Neural progenitor cell (in vitro differentiated cells): Measurements from ENCODE around the gene MED13L. TPM values are rescaled to one million over a fixed set of nuclear protein-coding genes. Genes with fewer than 3 reads are reported as not detected.

Source experiments
- DNase-seq: peaks from one replicate; pipeline ENCODE4 v3.0.0-alpha.2; 2016; ENCODE audit warnings: low spot score
- H2AFZ ChIP-seq: fragments of 200-600 bp; sonication (generic); replicated peaks from 2 replicates; pipeline ENCODE4 v1.6.1; 2016; ENCODE audit warnings: antibody characterized with exemption
- H3F3A ChIP-seq: fragments of 200-600 bp; sonication (generic); 2 replicates; pipeline ENCODE4 v1.6.1; 2016; ENCODE audit warnings: antibody characterized with exemption, low read depth
- H3K27ac ChIP-seq: fragments of 200-600 bp; sonication (generic); 2 replicates; pipeline ENCODE4 v1.5.1; 2016; ENCODE audit warnings: mild to moderate bottlenecking
- H3K27me3 ChIP-seq: fragments of 200-600 bp; sonication (generic); 2 replicates; pipeline ENCODE4 v1.6.1; 2016; ENCODE audit warnings: mild to moderate bottlenecking, moderate library complexity
- H3K36me3 ChIP-seq: fragments of 200-600 bp; sonication (generic); 2 replicates; pipeline ENCODE4 v1.5.1; 2016
- H3K4me1 ChIP-seq: fragments of 200-600 bp; sonication (generic); 2 replicates; pipeline ENCODE4 v1.6.1; 2016; ENCODE audit warnings: mixed run types
- H3K4me2 ChIP-seq: fragments of 200-600 bp; sonication (generic); 2 replicates; pipeline ENCODE4 v1.6.1; 2016
- H3K4me3 ChIP-seq: fragments of 200-600 bp; sonication (generic); 2 replicates; pipeline ENCODE4 v1.5.1; 2016
- H3K79me2 ChIP-seq: fragments of 200-600 bp; sonication (generic); 2 replicates; pipeline ENCODE4 v1.6.1; 2016; ENCODE audit warnings: low read depth
- H3K9ac ChIP-seq: fragments of 200-600 bp; sonication (generic); 2 replicates; pipeline ENCODE4 v1.6.1; 2016
- H3K9me3 ChIP-seq: fragments of 200-600 bp; sonication (generic); 2 replicates; pipeline ENCODE4 v1.5.1; 2016; ENCODE audit warnings: low read depth
- H4K20me1 ChIP-seq: fragments of 200-600 bp; sonication (generic); 2 replicates; pipeline ENCODE4 v1.6.1; 2016; ENCODE audit warnings: low read depth
- H3K27ac Mint-ChIP-seq: 3 replicates; pipeline ENCODE4 v1.8.0; 2021; ENCODE audit warnings: mixed read lengths
- H3K27me3 Mint-ChIP-seq: 2 replicates; pipeline ENCODE4 v1.8.0; 2022; ENCODE audit warnings: low read depth, mild to moderate bottlenecking, inconsistent platforms, moderate library complexity, mixed read lengths; ENCODE audit not compliant: insufficient read depth
- H3K36me3 Mint-ChIP-seq: 3 replicates; pipeline ENCODE4 v1.8.0; 2021; ENCODE audit warnings: mixed read lengths
- H3K4me1 Mint-ChIP-seq: 3 replicates; pipeline ENCODE4 v1.8.0; 2021; ENCODE audit warnings: mixed read lengths
- H3K4me3 Mint-ChIP-seq: 3 replicates; pipeline ENCODE4 v1.8.0; 2021; ENCODE audit warnings: mild to moderate bottlenecking, moderate library complexity, mixed read lengths
- H3K9me3 Mint-ChIP-seq: 3 replicates; pipeline ENCODE4 v1.8.0; 2020; ENCODE audit warnings: mixed read lengths
- EZH2 ChIP-seq: fragments of 200-600 bp; sonication (generic); IDR thresholded peaks from 2 replicates; pipeline ENCODE4 v1.6.1; 2017; ENCODE audit warnings: antibody characterized with exemption, mild to moderate bottlenecking, moderate library complexity
- EZH2phosphoT487 ChIP-seq: fragments of 200-600 bp; sonication (generic); IDR thresholded peaks from 2 replicates; pipeline ENCODE4 v1.6.1; 2017; ENCODE audit warnings: antibody characterized with exemption
- total RNA-seq: library from RNA; depleted of rRNA; stranded (reverse); fragments of >200 nt; gene quantifications from 2 replicates; pipeline ENCODE4 v1.2.3, GENCODE V29; 2015; ENCODE audit warnings: low replicate concordance
- TF ChIP-seq, protein P1 (sequence below): fragments of 200-600 bp; sonication (generic); IDR thresholded peaks from 2 replicates; pipeline ENCODE4 v1.5.1; 2017; ENCODE audit warnings: antibody characterized with exemption, mild to moderate bottlenecking

MED13L gene
- total RNA-seq, 1 donor from 2014 or later: 149 TPM

DNA sequence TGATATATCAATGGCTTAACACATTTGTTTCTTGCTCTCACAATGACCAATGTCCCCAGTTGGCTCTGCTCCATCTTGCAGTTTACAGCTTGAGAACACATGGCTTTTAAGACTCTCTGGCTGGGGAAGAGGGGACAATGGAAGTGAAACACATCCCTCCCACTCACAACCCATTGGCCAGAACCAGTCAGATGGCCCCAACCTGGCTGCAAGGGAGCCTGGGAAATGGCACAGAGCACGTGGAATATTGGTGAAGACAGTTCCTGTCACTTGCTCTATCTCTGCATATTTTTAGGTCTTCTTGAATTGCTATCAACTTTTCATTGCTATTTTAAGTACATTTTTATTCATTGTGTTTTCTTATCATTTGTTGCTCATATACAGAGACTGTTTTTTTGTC is 345.4 kb downstream of the MED13L start:
- H3K27ac Mint-ChIP-seq: no peak overlapping the region
- H3K4me3 Mint-ChIP-seq: no peak overlapping the region
- H4K20me1 ChIP-seq: no peaks in the 10 kb centered on the region
- no peak overlapping the region for H3K27ac ChIP-seq
- no peaks in the 10 kb centered on the region for H3K9me3 ChIP-seq
- no peak overlapping the region for H3K9ac ChIP-seq
- H3K36me3 Mint-ChIP-seq: no peaks in the 10 kb centered on the region
- no peaks in the 10 kb centered on the region for H3K4me1 Mint-ChIP-seq
- no peak overlapping the region for H3K4me3 ChIP-seq
- H3K36me3 ChIP-seq: no peaks in the 10 kb centered on the region
- no peaks in the 10 kb centered on the region for H3F3A ChIP-seq
- no peaks in the 10 kb centered on the region for H3K27me3 ChIP-seq
- H2AFZ ChIP-seq: no peak overlapping the region
- H3K79me2 ChIP-seq: no peaks in the 10 kb centered on the region
- no peak overlapping the region for H3K4me2 ChIP-seq
- DNase-seq: no peak
- peaks cover 2% of the 10 kb centered on the region for H3K27me3 Mint-ChIP-seq
- TF ChIP-seq EZH2phosphoT487: no peak
- no peak for TF ChIP-seq EZH2
- TF ChIP-seq, protein P1, sequence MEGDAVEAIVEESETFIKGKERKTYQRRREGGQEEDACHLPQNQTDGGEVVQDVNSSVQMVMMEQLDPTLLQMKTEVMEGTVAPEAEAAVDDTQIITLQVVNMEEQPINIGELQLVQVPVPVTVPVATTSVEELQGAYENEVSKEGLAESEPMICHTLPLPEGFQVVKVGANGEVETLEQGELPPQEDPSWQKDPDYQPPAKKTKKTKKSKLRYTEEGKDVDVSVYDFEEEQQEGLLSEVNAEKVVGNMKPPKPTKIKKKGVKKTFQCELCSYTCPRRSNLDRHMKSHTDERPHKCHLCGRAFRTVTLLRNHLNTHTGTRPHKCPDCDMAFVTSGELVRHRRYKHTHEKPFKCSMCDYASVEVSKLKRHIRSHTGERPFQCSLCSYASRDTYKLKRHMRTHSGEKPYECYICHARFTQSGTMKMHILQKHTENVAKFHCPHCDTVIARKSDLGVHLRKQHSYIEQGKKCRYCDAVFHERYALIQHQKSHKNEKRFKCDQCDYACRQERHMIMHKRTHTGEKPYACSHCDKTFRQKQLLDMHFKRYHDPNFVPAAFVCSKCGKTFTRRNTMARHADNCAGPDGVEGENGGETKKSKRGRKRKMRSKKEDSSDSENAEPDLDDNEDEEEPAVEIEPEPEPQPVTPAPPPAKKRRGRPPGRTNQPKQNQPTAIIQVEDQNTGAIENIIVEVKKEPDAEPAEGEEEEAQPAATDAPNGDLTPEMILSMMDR: no peak
- peaks cover 1% of the 10 kb centered on the region for H3K9me3 Mint-ChIP-seq
- H3K4me1 ChIP-seq: no peaks in the 10 kb centered on the region

DNA sequence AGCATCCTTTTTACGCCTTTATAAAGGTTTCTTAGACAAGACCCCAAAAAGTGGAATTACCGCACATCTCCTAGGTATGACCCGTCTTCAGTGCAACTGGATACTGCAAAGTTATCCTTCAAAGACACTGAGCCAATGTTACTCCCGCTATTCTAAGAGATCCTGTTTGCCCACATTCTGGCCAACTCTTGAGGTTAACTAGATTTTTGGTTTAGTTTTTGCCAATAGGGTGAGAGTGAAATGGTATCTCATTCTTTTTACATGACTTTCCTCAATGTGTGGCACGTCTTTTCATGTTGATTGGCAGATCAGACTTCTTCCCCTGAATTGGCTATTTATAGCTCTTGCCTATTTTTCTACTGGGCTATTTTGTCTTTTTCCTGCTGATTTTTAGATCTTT is 347.2 kb downstream of the MED13L start:
- Histone ChIP-seq H3K9ac (no peak overlapping the region), H3K4me2 (no peak overlapping the region), H3F3A (no peaks in the 10 kb centered on the region), H4K20me1 (no peaks in the 10 kb centered on the region), H3K4me3 (no peak overlapping the region), H3K4me1 (no peaks in the 10 kb centered on the region), H3K9me3 (no peaks in the 10 kb centered on the region), H3K27ac (no peak overlapping the region), H3K36me3 (no peaks in the 10 kb centered on the region), H2AFZ (no peak overlapping the region), H3K27me3 (no peaks in the 10 kb centered on the region), H3K79me2 (no peaks in the 10 kb centered on the region)
- H3K4me3 Mint-ChIP-seq: no peak overlapping the region
- DNase-seq: no peak
- TF ChIP-seq, protein P1: no peak
- TF ChIP-seq EZH2phosphoT487: no peak
- no peak for TF ChIP-seq EZH2
- H3K4me1 Mint-ChIP-seq: no peaks in the 10 kb centered on the region
- no peaks in the 10 kb centered on the region for H3K9me3 Mint-ChIP-seq
- H3K27me3 Mint-ChIP-seq: peaks cover 9% of the 10 kb centered on the region
- H3K27ac Mint-ChIP-seq: no peak overlapping the region
- H3K36me3 Mint-ChIP-seq: no peaks in the 10 kb centered on the region

DNA sequence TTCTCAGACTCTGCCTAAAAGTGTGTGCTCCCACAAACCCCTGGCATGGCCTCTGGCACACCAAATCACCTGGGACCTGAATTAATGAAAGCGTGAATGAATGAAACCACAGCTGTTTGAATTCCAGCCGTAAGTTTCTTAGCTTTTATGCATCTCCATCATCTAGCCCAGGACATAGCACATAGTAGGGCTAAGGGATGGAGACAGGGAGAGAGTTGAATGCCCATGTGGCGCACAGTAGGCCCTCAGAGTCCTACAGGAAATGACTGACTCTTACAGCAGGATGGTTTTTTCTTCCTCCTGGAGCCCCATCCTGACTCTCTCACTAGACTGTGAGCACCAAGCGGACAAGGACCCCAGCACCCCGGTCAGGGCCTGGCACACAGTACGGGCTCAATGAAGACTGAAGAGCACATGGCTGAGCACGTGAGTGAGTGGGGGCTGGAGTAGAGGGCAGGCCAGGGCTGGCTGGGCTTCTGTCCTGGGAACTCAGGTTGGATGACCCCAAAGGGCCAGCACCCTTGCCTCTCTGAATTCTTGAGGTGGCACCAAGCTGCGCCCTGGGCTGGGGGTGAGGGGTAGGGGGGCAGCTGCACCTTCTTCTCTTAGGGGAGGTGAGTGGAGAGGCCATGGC is 351.3 kb downstream of the MED13L start:
- Histone ChIP-seq H3K4me2 (no peak overlapping the region), H3K27me3 (no peaks in the 10 kb centered on the region), H3K36me3 (no peaks in the 10 kb centered on the region), H3K79me2 (no peaks in the 10 kb centered on the region), H3K9me3 (no peaks in the 10 kb centered on the region), H2AFZ (no peak overlapping the region), H3K4me1 (no peaks in the 10 kb centered on the region), H3K4me3 (no peak overlapping the region), H3K27ac (no peak overlapping the region), H4K20me1 (no peaks in the 10 kb centered on the region), H3K9ac (no peak overlapping the region), H3F3A (no peaks in the 10 kb centered on the region)
- Mint-ChIP-seq H3K27me3 (peaks cover 14% of the 10 kb centered on the region), H3K27ac (no peak overlapping the region), H3K4me3 (no peak overlapping the region), H3K9me3 (peaks cover 15% of the 10 kb centered on the region), H3K4me1 (no peaks in the 10 kb centered on the region), H3K36me3 (no peaks in the 10 kb centered on the region)
- DNase-seq: no peak
- TF ChIP-seq, protein P1: no peak
- no peak for TF ChIP-seq EZH2
- no peak for TF ChIP-seq EZH2phosphoT487
